ENCODE data around the gene MARK1.

Gene MARK1

GRCh38 chr1:220710333-220710732 is 182.4 kb downstream of the MARK1 start:
- Histone ChIP-seq H3K4me1 (ENCODE audit: control insufficient read depth, insufficient read depth, low read length) (no peaks in the 10 kb centered on the region), H3K36me3 (ENCODE audit: control insufficient read depth in 2 of 2, insufficient read depth in 1 of 2, low read length in 2 of 2) (no peaks in the 10 kb centered on the region), H3K27ac (ENCODE audit: extremely low read depth, low read depth, low read length) (no peak overlapping the region), H3K9me3 (ENCODE audit: control insufficient read depth, insufficient read depth, low read depth, low read length) (no peaks in the 10 kb centered on the region), H3K4me3 (ENCODE audit: low read depth, low read length) (no peak overlapping the region)
- POLR2A ChIA-PET: no interaction called here
- TF ChIP-seq ZNF473 (tag by site-specific recombination; IDR thresholded peaks at IDR 0.05): no peak
- TF ChIP-seq ZNF530 (tag by site-specific recombination; IDR thresholded peaks at IDR 0.05; ENCODE audit: low read depth): no peak
- no peak for TF ChIP-seq OSR2 (tag by site-specific recombination; IDR thresholded peaks at IDR 0.05)
- TF ChIP-seq BCL11B (tag by site-specific recombination; IDR thresholded peaks at IDR 0.05; ENCODE audit: low read depth): no peak
- TF ChIP-seq ZNF561 (tag by site-specific recombination; IDR thresholded peaks at IDR 0.05; ENCODE audit: borderline replicate concordance): no peak
- TF ChIP-seq ZNF571 (tag by site-specific recombination; IDR thresholded peaks at IDR 0.05): no peak
- TF ChIP-seq ZNF596 (tag by site-specific recombination; IDR thresholded peaks at IDR 0.05): no peak
- TF ChIP-seq, protein P1, sequence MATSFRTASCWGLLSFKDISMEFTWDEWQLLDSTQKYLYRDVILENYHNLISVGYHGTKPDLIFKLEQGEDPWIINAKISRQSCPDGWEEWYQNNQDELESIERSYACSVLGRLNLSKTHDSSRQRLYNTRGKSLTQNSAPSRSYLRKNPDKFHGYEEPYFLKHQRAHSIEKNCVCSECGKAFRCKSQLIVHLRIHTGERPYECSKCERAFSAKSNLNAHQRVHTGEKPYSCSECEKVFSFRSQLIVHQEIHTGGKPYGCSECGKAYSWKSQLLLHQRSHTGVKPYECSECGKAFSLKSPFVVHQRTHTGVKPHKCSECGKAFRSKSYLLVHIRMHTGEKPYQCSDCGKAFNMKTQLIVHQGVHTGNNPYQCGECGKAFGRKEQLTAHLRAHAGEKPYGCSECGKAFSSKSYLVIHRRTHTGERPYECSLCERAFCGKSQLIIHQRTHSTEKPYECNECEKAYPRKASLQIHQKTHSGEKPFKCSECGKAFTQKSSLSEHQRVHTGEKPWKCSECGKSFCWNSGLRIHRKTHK (tag by site-specific recombination; IDR thresholded peaks at IDR 0.05): no peak
- no peak for TF ChIP-seq ZNF837 (tag by site-specific recombination; IDR thresholded peaks at IDR 0.05)
- no peak for TF ChIP-seq GLIS1 (tag by site-specific recombination; IDR thresholded peaks at IDR 0.05)
- TF ChIP-seq IKZF3 (tag by site-specific recombination; IDR thresholded peaks at IDR 0.05): no peak
- no peak for TF ChIP-seq SP3 (tag by site-specific recombination; IDR thresholded peaks at IDR 0.05)
- CTCF ChIA-PET: no interaction called here

DNA sequence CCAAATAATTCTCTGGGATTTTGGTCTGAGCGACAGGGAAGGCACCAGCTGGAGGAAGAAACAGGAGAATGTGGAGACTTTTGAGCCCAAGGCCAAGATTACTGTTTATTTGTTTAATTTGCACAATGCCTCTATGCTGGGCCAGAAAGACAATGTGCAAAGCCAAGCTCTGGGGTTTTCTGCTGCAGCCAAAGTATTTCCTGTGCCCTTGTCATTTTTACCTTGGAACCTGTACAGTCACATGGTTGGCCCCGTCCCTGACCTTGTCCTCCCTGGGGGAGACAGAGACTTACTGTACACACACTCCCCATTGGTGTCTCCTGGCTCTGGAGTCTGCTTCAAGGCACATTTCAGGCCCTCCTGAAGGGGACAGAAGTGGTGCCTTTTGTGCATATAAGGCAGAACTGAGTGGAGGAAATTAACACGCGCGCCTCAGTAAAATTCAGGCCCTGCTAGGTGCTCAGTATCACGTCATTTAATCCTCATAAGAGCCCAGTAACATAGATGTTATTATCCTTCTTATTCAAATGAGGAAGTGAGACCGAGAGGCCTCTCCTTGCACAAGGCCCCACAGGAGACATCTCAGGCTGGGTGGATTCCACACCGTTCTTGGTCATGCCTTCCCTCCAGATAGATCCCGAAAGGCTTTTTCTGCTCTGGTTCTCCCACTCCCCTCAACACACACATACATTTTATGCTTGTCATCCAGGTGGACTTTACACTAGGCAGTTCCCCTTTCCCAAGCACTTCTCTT is 183.3 kb downstream of the MARK1 start:
- no peak overlapping the region for H3K27ac ChIP-seq (ENCODE audit: extremely low read depth, low read depth, low read length)
- H3K4me3 ChIP-seq (ENCODE audit: low read depth, low read length): no peak overlapping the region
- H3K9me3 ChIP-seq (ENCODE audit: control insufficient read depth, insufficient read depth, low read depth, low read length): no peaks in the 10 kb centered on the region
- no peaks in the 10 kb centered on the region for H3K36me3 ChIP-seq (ENCODE audit: control insufficient read depth in 2 of 2, insufficient read depth in 1 of 2, low read length in 2 of 2)
- TF ChIP-seq ZSCAN18 (tag by site-specific recombination; IDR thresholded peaks at IDR 0.05) (no peak), ZNF621 (tag by site-specific recombination; IDR thresholded peaks at IDR 0.05) (no peak)
- TF ChIP-seq, protein P2, sequence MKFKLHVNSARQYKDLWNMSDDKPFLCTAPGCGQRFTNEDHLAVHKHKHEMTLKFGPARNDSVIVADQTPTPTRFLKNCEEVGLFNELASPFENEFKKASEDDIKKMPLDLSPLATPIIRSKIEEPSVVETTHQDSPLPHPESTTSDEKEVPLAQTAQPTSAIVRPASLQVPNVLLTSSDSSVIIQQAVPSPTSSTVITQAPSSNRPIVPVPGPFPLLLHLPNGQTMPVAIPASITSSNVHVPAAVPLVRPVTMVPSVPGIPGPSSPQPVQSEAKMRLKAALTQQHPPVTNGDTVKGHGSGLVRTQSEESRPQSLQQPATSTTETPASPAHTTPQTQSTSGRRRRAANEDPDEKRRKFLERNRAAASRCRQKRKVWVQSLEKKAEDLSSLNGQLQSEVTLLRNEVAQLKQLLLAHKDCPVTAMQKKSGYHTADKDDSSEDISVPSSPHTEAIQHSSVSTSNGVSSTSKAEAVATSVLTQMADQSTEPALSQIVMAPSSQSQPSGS (tag by site-specific recombination; IDR thresholded peaks at IDR 0.05; ENCODE audit: low read depth): no peak
- ChIA-PET CTCF (no interaction called here), POLR2A (no interaction called here)
- no peaks in the 10 kb centered on the region for H3K4me1 ChIP-seq (ENCODE audit: control insufficient read depth, insufficient read depth, low read length)

Data from HEK293 (cell line).